GM12892 (cell line): Measurements from ENCODE around the gene FCRL6.

Experiments
- POLR2A ChIP-seq: IDR thresholded peaks from 2 replicates; pipeline ENCODE4 v1.6.1; 2011; ENCODE audit warnings: low read depth, low read length, control low read depth
- POLR2AphosphoS5 ChIP-seq: IDR thresholded peaks from 2 replicates; pipeline ENCODE4 v1.6.1; 2011; ENCODE audit warnings: low read depth, low read length, control low read depth
- TAF1 ChIP-seq: IDR thresholded peaks from 2 replicates; pipeline ENCODE4 v1.6.1; 2011; ENCODE audit warnings: low read depth, mild to moderate bottlenecking, control low read depth, low read length, borderline replicate concordance

DNA sequence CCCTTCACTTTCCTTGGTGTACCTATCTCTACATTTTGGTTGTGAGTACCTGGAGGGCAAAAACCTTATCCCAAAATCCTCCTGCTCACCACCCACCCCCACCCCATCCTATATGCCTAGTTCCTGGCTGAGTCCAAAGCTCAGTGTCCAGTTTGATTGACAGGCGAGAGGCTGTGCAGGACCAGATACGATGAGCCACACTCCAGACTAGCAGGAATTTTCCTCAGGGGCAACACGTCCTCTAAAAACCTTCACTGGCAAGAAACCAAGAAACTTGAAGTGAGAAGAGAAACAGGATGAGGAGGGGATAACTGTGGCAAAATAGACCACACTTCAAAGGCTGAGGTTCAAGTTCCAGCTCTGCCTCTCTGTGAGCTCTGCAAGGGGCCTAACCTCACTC, 23.4 kb downstream of the FCRL6 start:
- TF ChIP-seq TAF1 (no peak), POLR2A (no peak), POLR2AphosphoS5 (no peak)
